ENCODE data around the gene PIGW.

PIGW gene

GRCh38 chr17:36546418-36547093, 11.8 kb downstream of the PIGW start:
- no peak for DNase-seq (ENCODE audit: low read depth)

- no peak for DNase-seq (ENCODE audit: low read depth)
These were observed 13.0 kb downstream of the PIGW start for GRCh38 chr17:36547776-36548175.

- no peak for DNase-seq (ENCODE audit: low read depth)
These were observed 16.0 kb downstream of the PIGW start for GRCh38 chr17:36550491-36551417.

GRCh38 chr17:36553459-36553858, 18.7 kb downstream of the PIGW start:
- DNase-seq (ENCODE audit: low read depth), result no peak

- no peak for DNase-seq (ENCODE audit: low read depth)
These were observed 31.3 kb downstream of the PIGW start for GRCh38 chr17:36566081-36566480.

GRCh38 chr17:36575028-36575427, 40.2 kb downstream of the PIGW start:
- no peak for DNase-seq (ENCODE audit: low read depth)

GRCh38 chr17:36576793-36577192, 42.0 kb downstream of the PIGW start:
- no peak for DNase-seq (ENCODE audit: low read depth)

- no peak for DNase-seq (ENCODE audit: low read depth)
These were observed 43.9 kb downstream of the PIGW start for GRCh38 chr17:36578671-36579070.

GRCh38 chr17:36583787-36584186, 49.0 kb downstream of the PIGW start:
- no peak for DNase-seq (ENCODE audit: low read depth)

GRCh38 chr17:36586138-36586537, 51.4 kb downstream of the PIGW start:
- DNase-seq (ENCODE audit: low read depth), result no peak

Data from stimulated activated CD8-positive, alpha-beta memory T cell treated with anti-CD3 and anti-CD28 coated beads, Interleukin-4, amount 100 ng/mL, for 24 hours (primary cell).